H1 (cell line): ENCODE measurements around the gene NDUFB10. TPM values are rescaled to one million over a fixed set of nuclear protein-coding genes. Genes with fewer than 3 reads are reported as not detected.

Experiments used
- BRCA1 ChIP-seq: IDR thresholded peaks from 2 replicates; pipeline ENCODE4 v1.6.1; 2012; ENCODE audit warnings: low read depth, low read length, improper control_type of control experiment
- CBX5 ChIP-seq: fragments of 300-800, 300-1000 bp; sonication (generic); IDR thresholded peaks from 2 replicates; pipeline ENCODE4 v1.7.1; 2016; ENCODE audit warnings: antibody characterized with exemption, low read length, low read depth
- CHD7 ChIP-seq: fragments of 300-600 bp; sonication (generic); IDR thresholded peaks from 2 replicates; pipeline ENCODE4 v1.7.1; 2012; ENCODE audit warnings: low read length, moderate library complexity, mild to moderate bottlenecking, inconsistent platforms; ENCODE audit not compliant: insufficient replicate concordance
- EP300 ChIP-seq, 2 experiments: IDR thresholded peaks; 1 replicate in 1 of 2; 2 replicates in 1 of 2; pipeline ENCODE4 v1.6.1; 2011 to 2012; ENCODE audit warnings: low read depth in 2 of 2, low read length in 2 of 2, mild to moderate bottlenecking in 2 of 2, borderline replicate concordance in 1 of 2, inconsistent platforms in 1 of 2, moderate library complexity in 1 of 2
- GTF2F1 ChIP-seq: IDR thresholded peaks from 2 replicates; pipeline ENCODE4 v1.6.1; 2012; ENCODE audit warnings: low read depth, low read length, improper control_type of control experiment, borderline replicate concordance
- KDM5A ChIP-seq: fragments of 200-600 bp; IDR thresholded peaks from 2 replicates; pipeline ENCODE4 v1.7.1; 2012; ENCODE audit warnings: mild to moderate bottlenecking, low read length, inconsistent platforms, mixed read lengths
- RXRA ChIP-seq: IDR thresholded peaks from 2 replicates; pipeline ENCODE4 v1.6.1; 2011; ENCODE audit warnings: low read depth, mild to moderate bottlenecking, low read length, moderate library complexity; ENCODE audit not compliant: insufficient read depth
- SIRT6 ChIP-seq: IDR thresholded peaks from one replicate; pipeline ENCODE4 v1.7.1; 2012; ENCODE audit warnings: low read length, inconsistent platforms
- SRF ChIP-seq: IDR thresholded peaks from 2 replicates; pipeline ENCODE4 v1.6.1; 2011; ENCODE audit warnings: mild to moderate bottlenecking, low read depth, low read length, moderate library complexity
- polyA plus RNA-seq, 7 experiments: library from polyadenylated mRNA; depleted of rRNA in 3 of 7; stranded (reverse) in 5 of 7; unstranded in 2 of 7; fragments of >200 nt in 5 of 7; fragments of 200-250 nt in 2 of 7; gene quantifications; 1 replicate in 5 of 7; 2 replicates in 1 of 7; 4 replicates in 1 of 7; pipeline versions ENCODE4 v1.2.1 to v1.2.3, GENCODE V29; 2011 to 2013; ENCODE audit warnings: missing spikeins in 2 of 7, mixed read lengths in 2 of 7
- total RNA-seq: library from RNA; stranded (reverse); fragmentation: NEBNext Ultra II Directional; extraction: Animal tissue kit (Norgen Biotek cat#: 25700); gene quantifications from 2 replicates; pipeline ENCODE4 v1.2.1, GENCODE V29; 2021
- TF ChIP-seq, protein P1 (sequence below): IDR thresholded peaks from 2 replicates; pipeline ENCODE4 v1.6.1; 2012; ENCODE audit warnings: inconsistent platforms

Gene NDUFB10
- total and polyA plus RNA-seq, 2 of the 8 experiments (the other 6 are each of a cell fraction or from before 2014, with no cell fraction given), result 183 to 194 TPM

- TF ChIP-seq CHD7, result no peak
- TF ChIP-seq SRF, result peak; percentile 98
- no peak for TF ChIP-seq CBX5
- no peak for TF ChIP-seq RXRA
- TF ChIP-seq GTF2F1, result peak; percentile 78; the same call in 1 of the 2 replicates
- peak in 1 of 2 experiments; percentile 38; a peak in 1 of 3 replicates for TF ChIP-seq EP300 (IDR thresholded peaks at IDR 0.05; ENCODE audit: borderline replicate concordance in 1 of 2, low read depth in 2 of 2, low read length in 2 of 2)
- TF ChIP-seq SIRT6, result no peak
- TF ChIP-seq, protein P1, sequence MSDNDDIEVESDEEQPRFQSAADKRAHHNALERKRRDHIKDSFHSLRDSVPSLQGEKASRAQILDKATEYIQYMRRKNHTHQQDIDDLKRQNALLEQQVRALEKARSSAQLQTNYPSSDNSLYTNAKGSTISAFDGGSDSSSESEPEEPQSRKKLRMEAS, result peak; percentile 84
- peak; percentile 65; the same call in 1 of the 2 replicates for TF ChIP-seq BRCA1
- TF ChIP-seq KDM5A, result peak; percentile 96
Observed at GRCh38 chr16:1971796-1972489, 12.6 kb downstream of the NDUFB10 start, which contains the start of gene TBL3 (continued).
